Measurements from ENCODE around the gene PDCL3. TPM values are rescaled to one million over a fixed set of nuclear protein-coding genes. Genes with fewer than 3 reads are reported as not detected.

Gene PDCL3
- total RNA-seq = 15.3 and 19.2 TPM in 2 replicates

GRCh38 chr2:100562613-100563406, at the start of gene PDCL3:
Gene PDCL3, plus strand, starts transcription at chr2:100562993. Its CDS starts 75 bp downstream, at chr2:100563068.

Small RNA genes within 50 kb of the gene (small RNA-seq; reads per million reads assigned to genes)
- not detected for gene HMGN2P22 (ENCODE audit: low replicate concordance)

Other genes starting within 250 kb of the PDCL3 start
- 0.88 and 1.0 TPM in 2 replicates for gene LONRF2, start 240.5 kb upstream of the PDCL3 start, total RNA-seq
- gene CHST10, start 145.3 kb upstream of the PDCL3 start, total RNA-seq = 10.6 and 13.3 TPM in 2 replicates
- not detected in 2 replicates for gene NMS, start 92.5 kb upstream of the PDCL3 start, total RNA-seq